HepG2 (cell line): ENCODE measurements around the gene MESD. TPM values are rescaled to one million over a fixed set of nuclear protein-coding genes. Genes with fewer than 3 reads are reported as not detected.

ENCODE experiments used
- DNMT3B ChIP-seq: conservative IDR thresholded peaks from 2 replicates; pipeline ENCODE4 v1.6.1; 2016; ENCODE audit warnings: missing biosample characterization, control low read depth
- HOXA3 ChIP-seq: sonication (generic); formaldehyde crosslinking; IDR thresholded peaks from 2 replicates; pipeline ENCODE4 v1.5.0; 2020; ENCODE audit warnings: missing genetic modification reagents
- MYC ChIP-seq: sonication (generic); formaldehyde crosslinking; IDR thresholded peaks from 2 replicates; pipeline ENCODE4 v1.9.0; 2021; ENCODE audit warnings: missing genetic modification reagents, borderline replicate concordance
- SALL1 ChIP-seq: sonication (generic); formaldehyde crosslinking; IDR thresholded peaks from 2 replicates; pipeline ENCODE4 v1.8.0; 2022; ENCODE audit warnings: mild to moderate bottlenecking, missing genetic modification reagents
- SYNCRIP ChIP-seq: fragments of 200-400 bp; formaldehyde crosslinking; IDR thresholded peaks from 2 replicates; pipeline ENCODE4 v1.6.1; 2018; ENCODE audit warnings: mild to moderate bottlenecking, low read depth, low read length; ENCODE audit not compliant: insufficient read depth
- YY1 ChIP-seq: IDR thresholded peaks from 2 replicates; pipeline ENCODE4 v1.6.1; 2011; ENCODE audit warnings: low read length, low read depth, moderate library complexity, mild to moderate bottlenecking; ENCODE audit not compliant: insufficient read depth, insufficient replicate concordance
- ZFX ChIP-seq: sonication (generic); formaldehyde crosslinking; IDR thresholded peaks from 2 replicates; pipeline ENCODE4 v1.4.0; 2020; ENCODE audit warnings: mild to moderate bottlenecking, low read depth, missing genetic modification reagents, moderate library complexity
- ZNF143 ChIP-seq: sonication (generic); formaldehyde crosslinking; IDR thresholded peaks from 2 replicates; pipeline ENCODE4 v1.4.0; 2020; ENCODE audit warnings: missing genetic modification reagents
- ZNF446 ChIP-seq: sonication (generic); formaldehyde crosslinking; IDR thresholded peaks from 2 replicates; pipeline ENCODE4 v1.5.0; 2020; ENCODE audit warnings: mild to moderate bottlenecking, missing genetic modification reagents
- ZNF768 ChIP-seq: sonication (generic); formaldehyde crosslinking; IDR thresholded peaks from 2 replicates; pipeline ENCODE4 v1.4.0; 2020; ENCODE audit warnings: missing genetic modification reagents
- ZNF777 ChIP-seq: sonication (generic); formaldehyde crosslinking; IDR thresholded peaks from 2 replicates; pipeline ENCODE4 v1.4.0; 2020; ENCODE audit warnings: missing genetic modification reagents
- polyA plus RNA-seq, 8 experiments: library from polyadenylated mRNA; depleted of rRNA in 3 of 8; stranded (reverse) in 7 of 8; unstranded in 1 of 8; fragments of >200 nt; fragmentation: Illumina TruSeq in 4 of 8; extraction: Trizol in 4 of 8; gene quantifications; 2 replicates each; pipeline versions ENCODE4 v1.2.1 to v1.2.3, GENCODE V29; 2011 to 2016; ENCODE audit warnings: low read depth in 4 of 8, missing spikeins in 1 of 8, mixed read lengths in 1 of 8; ENCODE audit not compliant: insufficient read depth in 1 of 8
- total RNA-seq, 5 experiments: library from RNA; depleted of rRNA; stranded (reverse); fragments of >200 nt; fragmentation: Illumina TruSeq; extraction: Trizol; gene quantifications; 2 replicates each; pipeline ENCODE4 v1.2.3, GENCODE V29; 2016; ENCODE audit warnings: low read depth in 1 of 5
- TF ChIP-seq, protein P1 (sequence below): sonication (generic); formaldehyde crosslinking; IDR thresholded peaks from 2 replicates; pipeline ENCODE4 v1.5.1; 2020; ENCODE audit warnings: mild to moderate bottlenecking, missing genetic modification reagents, moderate library complexity
- TF ChIP-seq, protein P2 (sequence below): sonication (generic); formaldehyde crosslinking; IDR thresholded peaks from 2 replicates; pipeline ENCODE4 v1.4.0; 2020; ENCODE audit warnings: missing genetic modification reagents
- TF ChIP-seq, protein P3 (sequence below): IDR thresholded peaks from 2 replicates; pipeline ENCODE4 v1.6.1; 2016; ENCODE audit warnings: missing compliant biosample characterization, missing genetic modification reagents, borderline replicate concordance

MESD gene
- total and polyA plus RNA-seq, 2 of the 13 experiments (the other 11 are each of a cell fraction or from before 2014, with no cell fraction given), result 18.0 to 46.2 TPM

DNA sequence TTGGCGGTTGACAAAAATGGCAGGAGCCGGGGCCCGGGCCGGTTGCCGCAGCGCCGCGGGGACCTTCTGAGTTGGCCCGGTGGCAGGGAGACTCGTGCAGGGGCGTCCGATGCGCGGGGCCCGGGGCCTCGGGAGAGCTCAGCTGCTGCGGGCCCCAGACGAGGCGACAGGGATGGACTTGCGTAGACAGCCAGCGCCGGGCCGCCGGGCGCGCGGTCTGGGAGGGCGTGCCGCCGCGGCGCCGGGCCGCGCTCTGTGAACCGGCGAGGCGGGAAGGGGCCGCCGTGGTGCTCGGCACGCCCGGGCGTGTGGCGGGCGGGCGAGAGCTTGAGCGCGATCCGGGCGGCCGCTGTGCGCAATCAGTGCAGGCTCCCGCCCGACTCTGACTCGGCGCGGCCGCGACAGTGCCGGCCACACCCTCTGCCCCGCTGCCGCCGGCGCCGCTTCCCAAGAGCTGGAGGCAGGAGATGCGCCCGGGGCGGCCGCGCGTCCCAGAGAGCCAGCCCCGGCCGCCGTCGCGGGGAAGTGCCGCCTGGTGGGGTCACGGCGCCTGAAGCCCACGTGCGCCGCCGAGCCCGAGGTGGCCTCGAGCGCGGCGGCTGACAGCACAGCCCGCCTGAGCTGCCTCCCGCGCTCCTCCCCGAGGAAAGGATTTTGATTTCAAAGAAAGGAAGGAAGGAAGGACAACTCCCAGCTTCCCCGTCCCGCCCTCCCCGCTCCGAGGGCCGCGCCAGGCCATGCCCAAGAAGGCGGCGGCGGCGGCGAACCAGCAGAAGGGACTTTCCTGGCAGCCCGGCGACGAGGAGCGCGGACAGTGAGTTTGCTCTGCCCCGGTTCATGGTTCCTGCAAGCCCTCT is 11.8 kb upstream of the MESD start (continued):
- TF ChIP-seq, protein P1, sequence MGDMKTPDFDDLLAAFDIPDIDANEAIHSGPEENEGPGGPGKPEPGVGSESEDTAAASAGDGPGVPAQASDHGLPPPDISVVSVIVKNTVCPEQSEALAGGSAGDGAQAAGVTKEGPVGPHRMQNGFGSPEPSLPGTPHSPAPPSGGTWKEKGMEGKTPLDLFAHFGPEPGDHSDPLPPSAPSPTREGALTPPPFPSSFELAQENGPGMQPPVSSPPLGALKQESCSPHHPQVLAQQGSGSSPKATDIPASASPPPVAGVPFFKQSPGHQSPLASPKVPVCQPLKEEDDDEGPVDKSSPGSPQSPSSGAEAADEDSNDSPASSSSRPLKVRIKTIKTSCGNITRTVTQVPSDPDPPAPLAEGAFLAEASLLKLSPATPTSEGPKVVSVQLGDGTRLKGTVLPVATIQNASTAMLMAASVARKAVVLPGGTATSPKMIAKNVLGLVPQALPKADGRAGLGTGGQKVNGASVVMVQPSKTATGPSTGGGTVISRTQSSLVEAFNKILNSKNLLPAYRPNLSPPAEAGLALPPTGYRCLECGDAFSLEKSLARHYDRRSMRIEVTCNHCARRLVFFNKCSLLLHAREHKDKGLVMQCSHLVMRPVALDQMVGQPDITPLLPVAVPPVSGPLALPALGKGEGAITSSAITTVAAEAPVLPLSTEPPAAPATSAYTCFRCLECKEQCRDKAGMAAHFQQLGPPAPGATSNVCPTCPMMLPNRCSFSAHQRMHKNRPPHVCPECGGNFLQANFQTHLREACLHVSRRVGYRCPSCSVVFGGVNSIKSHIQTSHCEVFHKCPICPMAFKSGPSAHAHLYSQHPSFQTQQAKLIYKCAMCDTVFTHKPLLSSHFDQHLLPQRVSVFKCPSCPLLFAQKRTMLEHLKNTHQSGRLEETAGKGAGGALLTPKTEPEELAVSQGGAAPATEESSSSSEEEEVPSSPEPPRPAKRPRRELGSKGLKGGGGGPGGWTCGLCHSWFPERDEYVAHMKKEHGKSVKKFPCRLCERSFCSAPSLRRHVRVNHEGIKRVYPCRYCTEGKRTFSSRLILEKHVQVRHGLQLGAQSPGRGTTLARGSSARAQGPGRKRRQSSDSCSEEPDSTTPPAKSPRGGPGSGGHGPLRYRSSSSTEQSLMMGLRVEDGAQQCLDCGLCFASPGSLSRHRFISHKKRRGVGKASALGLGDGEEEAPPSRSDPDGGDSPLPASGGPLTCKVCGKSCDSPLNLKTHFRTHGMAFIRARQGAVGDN (CRISPR knock-in tag), result peak; percentile 80
- TF ChIP-seq MYC (CRISPR knock-in tag) (peak; percentile 58), YY1 (peak; percentile 47), ZNF143 (CRISPR knock-in tag) (0 out of 2 replicates have a peak, but pooled peaks have one; percentile 18), ZNF446 (0 out of 2 replicates have a peak, but pooled peaks have one; percentile 64), SYNCRIP (no peak), SALL1 (CRISPR knock-in tag) (peak; percentile 16; the same call in 1 of the 2 replicates), HOXA3 (CRISPR knock-in tag) (0 out of 2 replicates have a peak, but pooled peaks have one; percentile 26), DNMT3B (CRISPR knock-in tag) (no peak), ZNF777 (peak; percentile 80), ZFX (CRISPR knock-in tag) (peak; percentile 13), ZNF768 (CRISPR knock-in tag) (no peak; the same call in 1 of the 2 replicates)
- TF ChIP-seq, protein P2, sequence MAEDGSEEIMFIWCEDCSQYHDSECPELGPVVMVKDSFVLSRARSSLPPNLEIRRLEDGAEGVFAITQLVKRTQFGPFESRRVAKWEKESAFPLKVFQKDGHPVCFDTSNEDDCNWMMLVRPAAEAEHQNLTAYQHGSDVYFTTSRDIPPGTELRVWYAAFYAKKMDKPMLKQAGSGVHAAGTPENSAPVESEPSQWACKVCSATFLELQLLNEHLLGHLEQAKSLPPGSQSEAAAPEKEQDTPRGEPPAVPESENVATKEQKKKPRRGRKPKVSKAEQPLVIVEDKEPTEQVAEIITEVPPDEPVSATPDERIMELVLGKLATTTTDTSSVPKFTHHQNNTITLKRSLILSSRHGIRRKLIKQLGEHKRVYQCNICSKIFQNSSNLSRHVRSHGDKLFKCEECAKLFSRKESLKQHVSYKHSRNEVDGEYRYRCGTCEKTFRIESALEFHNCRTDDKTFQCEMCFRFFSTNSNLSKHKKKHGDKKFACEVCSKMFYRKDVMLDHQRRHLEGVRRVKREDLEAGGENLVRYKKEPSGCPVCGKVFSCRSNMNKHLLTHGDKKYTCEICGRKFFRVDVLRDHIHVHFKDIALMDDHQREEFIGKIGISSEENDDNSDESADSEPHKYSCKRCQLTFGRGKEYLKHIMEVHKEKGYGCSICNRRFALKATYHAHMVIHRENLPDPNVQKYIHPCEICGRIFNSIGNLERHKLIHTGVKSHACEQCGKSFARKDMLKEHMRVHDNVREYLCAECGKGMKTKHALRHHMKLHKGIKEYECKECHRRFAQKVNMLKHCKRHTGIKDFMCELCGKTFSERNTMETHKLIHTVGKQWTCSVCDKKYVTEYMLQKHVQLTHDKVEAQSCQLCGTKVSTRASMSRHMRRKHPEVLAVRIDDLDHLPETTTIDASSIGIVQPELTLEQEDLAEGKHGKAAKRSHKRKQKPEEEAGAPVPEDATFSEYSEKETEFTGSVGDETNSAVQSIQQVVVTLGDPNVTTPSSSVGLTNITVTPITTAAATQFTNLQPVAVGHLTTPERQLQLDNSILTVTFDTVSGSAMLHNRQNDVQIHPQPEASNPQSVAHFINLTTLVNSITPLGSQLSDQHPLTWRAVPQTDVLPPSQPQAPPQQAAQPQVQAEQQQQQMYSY (CRISPR knock-in tag), result peak; percentile 25; the same call in 1 of the 2 replicates
- TF ChIP-seq, protein P3, sequence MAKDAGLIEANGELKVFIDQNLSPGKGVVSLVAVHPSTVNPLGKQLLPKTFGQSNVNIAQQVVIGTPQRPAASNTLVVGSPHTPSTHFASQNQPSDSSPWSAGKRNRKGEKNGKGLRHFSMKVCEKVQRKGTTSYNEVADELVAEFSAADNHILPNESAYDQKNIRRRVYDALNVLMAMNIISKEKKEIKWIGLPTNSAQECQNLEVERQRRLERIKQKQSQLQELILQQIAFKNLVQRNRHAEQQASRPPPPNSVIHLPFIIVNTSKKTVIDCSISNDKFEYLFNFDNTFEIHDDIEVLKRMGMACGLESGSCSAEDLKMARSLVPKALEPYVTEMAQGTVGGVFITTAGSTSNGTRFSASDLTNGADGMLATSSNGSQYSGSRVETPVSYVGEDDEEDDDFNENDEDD (CRISPR knock-in tag), result peak; percentile 70; the same call in 1 of the 2 replicates
